A673 (cell line): ENCODE data around the gene KRT33B.
"Not testable (repeated sequence)": the region's sequence is repeated elsewhere in the genome, so short reads cannot be mapped to it uniquely, and the experiment has no call there.

ENCODE experiments used
- EZH2 ChIP-seq: fragments of 200-600 bp; sonication (generic); IDR thresholded peaks from 2 replicates; pipeline ENCODE4 v1.6.1; 2017; ENCODE audit warnings: borderline replicate concordance, low read depth, mild to moderate bottlenecking, mixed read lengths, antibody characterized with exemption, low read length; ENCODE audit not compliant: poor library complexity, severe bottlenecking
- TF ChIP-seq, protein P1 (sequence below): fragments of 300-800, 200-600 bp; sonication (generic); conservative IDR thresholded peaks from 2 replicates; pipeline ENCODE4 v1.5.1; 2017; ENCODE audit warnings: low read depth, mild to moderate bottlenecking, antibody characterized with exemption, low read length, moderate library complexity, mixed read lengths

DNA sequence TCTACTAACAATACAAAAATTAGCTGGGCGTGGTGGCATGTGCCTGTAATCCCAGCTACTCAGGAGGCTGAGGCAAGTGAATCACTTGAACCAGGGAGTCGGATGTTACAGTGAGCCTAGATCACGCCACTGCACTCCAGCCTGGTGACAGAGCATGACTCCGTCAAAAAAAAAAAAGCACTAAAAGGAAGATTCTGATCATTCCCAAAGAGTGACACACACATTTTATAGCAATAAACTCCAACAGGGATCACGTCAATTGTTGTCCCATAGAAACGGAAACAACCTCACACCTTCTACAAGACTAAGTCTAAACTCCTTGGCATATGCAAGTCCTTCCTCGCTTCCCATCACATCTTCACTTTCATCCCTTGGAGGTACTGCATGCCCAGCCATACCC, 10.5 kb upstream of the KRT33B start:
- TF ChIP-seq EZH2, result not testable (repeated sequence)
- TF ChIP-seq, protein P1, sequence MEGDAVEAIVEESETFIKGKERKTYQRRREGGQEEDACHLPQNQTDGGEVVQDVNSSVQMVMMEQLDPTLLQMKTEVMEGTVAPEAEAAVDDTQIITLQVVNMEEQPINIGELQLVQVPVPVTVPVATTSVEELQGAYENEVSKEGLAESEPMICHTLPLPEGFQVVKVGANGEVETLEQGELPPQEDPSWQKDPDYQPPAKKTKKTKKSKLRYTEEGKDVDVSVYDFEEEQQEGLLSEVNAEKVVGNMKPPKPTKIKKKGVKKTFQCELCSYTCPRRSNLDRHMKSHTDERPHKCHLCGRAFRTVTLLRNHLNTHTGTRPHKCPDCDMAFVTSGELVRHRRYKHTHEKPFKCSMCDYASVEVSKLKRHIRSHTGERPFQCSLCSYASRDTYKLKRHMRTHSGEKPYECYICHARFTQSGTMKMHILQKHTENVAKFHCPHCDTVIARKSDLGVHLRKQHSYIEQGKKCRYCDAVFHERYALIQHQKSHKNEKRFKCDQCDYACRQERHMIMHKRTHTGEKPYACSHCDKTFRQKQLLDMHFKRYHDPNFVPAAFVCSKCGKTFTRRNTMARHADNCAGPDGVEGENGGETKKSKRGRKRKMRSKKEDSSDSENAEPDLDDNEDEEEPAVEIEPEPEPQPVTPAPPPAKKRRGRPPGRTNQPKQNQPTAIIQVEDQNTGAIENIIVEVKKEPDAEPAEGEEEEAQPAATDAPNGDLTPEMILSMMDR, result not testable (repeated sequence)
